ENCODE results near the gene HMOX2. TPM values are rescaled to one million over a fixed set of nuclear protein-coding genes. Genes with fewer than 3 reads are reported as not detected.
A peak's percentile ranks its signal among the peaks of the same experiment; 100 is the strongest.

Gene HMOX2
- total and polyA plus RNA-seq, 5 donors from 2014 or later, result 41.2 to 145 (median 125) TPM

GRCh38 chr16:4506450-4506849, 30.3 kb downstream of the HMOX2 start:
- H3K9me3 Mint-ChIP-seq, result peaks cover 0 to 3% (median 0%) of the 10 kb centered on the region in 7 donors
- peaks cover 22% of the 10 kb centered on the region for H3K36me3 Mint-ChIP-seq
- H3K27ac ChIP-seq (ENCODE audit: insufficient read depth, low read length, poor library complexity, severe bottlenecking), result peak overlapping the region; percentile 90
- H3K4me1 Mint-ChIP-seq, result peaks cover 26 to 70% (median 47%) of the 10 kb centered on the region in 4 donors
- peak overlapping the region; percentile 97 to 100 (median 100) for H3K27ac Mint-ChIP-seq
- peak; percentile 42 to 85 (median 68) for DNase-seq
- H3K4me3 Mint-ChIP-seq, result peak overlapping the region; percentile 74 to 86 (median 84)
- ATAC-seq (ENCODE audit: low read depth in 2 of 2), result peak; percentile 47 to 49
- H3K36me3 ChIP-seq (ENCODE audit: control insufficient read depth, insufficient read depth, low read length), result peaks cover 44% of the 10 kb centered on the region
- H3K9me3 ChIP-seq (ENCODE audit: control insufficient read depth in 2 of 2, low read length in 2 of 2), result no peaks in the 10 kb centered on the region
- H3K4me3 ChIP-seq (ENCODE audit: low read depth, low read length), result peak overlapping the region; percentile 56
- no peaks in the 10 kb centered on the region for H3K27me3 ChIP-seq (ENCODE audit: control insufficient read depth, insufficient read depth, low read length)
- H3K27me3 Mint-ChIP-seq, result no peaks in the 10 kb centered on the region
- peaks cover 55% of the 10 kb centered on the region for H3K4me1 ChIP-seq (ENCODE audit: control insufficient read depth, insufficient read depth, low read length, poor library complexity, severe bottlenecking)

GRCh38 chr16:4507588-4508345, 31.6 kb downstream of the HMOX2 start:
- Mint-ChIP-seq H3K36me3 (peaks cover 30% of the 10 kb centered on the region), H3K4me1 (peaks cover 21 to 67% (median 42%) of the 10 kb centered on the region in 4 donors), H3K27me3 (no peaks in the 10 kb centered on the region), H3K9me3 (peaks cover 0 to 3% (median 0%) of the 10 kb centered on the region in 7 donors), H3K4me3 (no peak overlapping the region), H3K27ac (peak overlapping the region; percentile 69 to 100 (median 100))
- Histone ChIP-seq H3K9me3 (ENCODE audit: control insufficient read depth in 2 of 2, low read length in 2 of 2) (no peaks in the 10 kb centered on the region), H3K4me1 (ENCODE audit: control insufficient read depth, insufficient read depth, low read length, poor library complexity, severe bottlenecking) (peaks cover 42% of the 10 kb centered on the region), H3K27ac (ENCODE audit: insufficient read depth, low read length, poor library complexity, severe bottlenecking) (peak overlapping the region; percentile 42), H3K36me3 (ENCODE audit: control insufficient read depth, insufficient read depth, low read length) (peaks cover 56% of the 10 kb centered on the region), H3K4me3 (ENCODE audit: low read depth, low read length) (no peak overlapping the region), H3K27me3 (ENCODE audit: control insufficient read depth, insufficient read depth, low read length) (no peaks in the 10 kb centered on the region)
- no peak for ATAC-seq (ENCODE audit: low read depth in 2 of 2)
- no peak for DNase-seq

DNA sequence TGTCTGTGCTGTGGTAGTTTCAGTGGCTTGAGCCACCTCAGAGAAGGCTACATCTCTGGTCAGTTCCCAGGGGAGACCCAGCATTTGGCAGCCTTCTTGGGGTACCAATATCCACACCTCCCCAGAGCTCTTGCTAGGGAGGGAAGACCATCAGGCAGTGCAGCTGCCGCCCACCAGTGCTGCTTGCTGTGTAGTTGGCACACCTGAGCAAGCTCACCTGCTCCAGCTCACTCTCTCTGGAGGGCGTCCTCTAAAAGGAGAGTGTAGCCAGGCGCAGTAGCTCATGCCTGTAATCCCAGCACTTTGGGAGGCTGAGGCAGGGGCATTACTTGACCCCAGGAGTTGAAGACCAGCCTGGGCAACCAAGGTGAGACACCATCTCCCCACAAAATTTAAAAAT, 32.6 kb downstream of the HMOX2 start:
- peaks cover 56% of the 10 kb centered on the region for H3K36me3 ChIP-seq (ENCODE audit: control insufficient read depth, insufficient read depth, low read length)
- peak overlapping the region; percentile 42 for H3K27ac ChIP-seq (ENCODE audit: insufficient read depth, low read length, poor library complexity, severe bottlenecking)
- H3K27me3 ChIP-seq (ENCODE audit: control insufficient read depth, insufficient read depth, low read length), result no peaks in the 10 kb centered on the region
- H3K4me1 ChIP-seq (ENCODE audit: control insufficient read depth, insufficient read depth, low read length, poor library complexity, severe bottlenecking), result peaks cover 43% of the 10 kb centered on the region
- no peak overlapping the region for H3K4me3 Mint-ChIP-seq
- H3K27me3 Mint-ChIP-seq, result no peaks in the 10 kb centered on the region
- H3K9me3 Mint-ChIP-seq, result peaks cover 0 to 3% (median 0%) of the 10 kb centered on the region in 7 donors
- H3K36me3 Mint-ChIP-seq, result peaks cover 33% of the 10 kb centered on the region
- ATAC-seq (ENCODE audit: low read depth in 2 of 2), result no peak
- DNase-seq, result no peak
- H3K4me1 Mint-ChIP-seq, result peaks cover 16 to 64% (median 34%) of the 10 kb centered on the region in 4 donors
- no peaks in the 10 kb centered on the region for H3K9me3 ChIP-seq (ENCODE audit: control insufficient read depth in 2 of 2, low read length in 2 of 2)
- H3K27ac Mint-ChIP-seq, result peak overlapping the region in 2 of 3 donors; percentile 69 to 100
- H3K4me3 ChIP-seq (ENCODE audit: low read depth, low read length), result no peak overlapping the region

GRCh38 chr16:4509420-4509819, 33.2 kb downstream of the HMOX2 start:
- H3K4me3 ChIP-seq (ENCODE audit: low read depth, low read length), result no peak overlapping the region
- Mint-ChIP-seq H3K4me1 (peaks cover 16 to 64% (median 32%) of the 10 kb centered on the region in 4 donors), H3K27ac (peak overlapping the region in 2 of 3 donors; percentile 67 to 100), H3K4me3 (no peak overlapping the region), H3K27me3 (no peaks in the 10 kb centered on the region), H3K9me3 (peaks cover 0 to 3% (median 0%) of the 10 kb centered on the region in 7 donors), H3K36me3 (peaks cover 33% of the 10 kb centered on the region)
- no peaks in the 10 kb centered on the region for H3K27me3 ChIP-seq (ENCODE audit: control insufficient read depth, insufficient read depth, low read length)
- DNase-seq (no peak), ATAC-seq (ENCODE audit: low read depth in 2 of 2) (no peak)
- H3K4me1 ChIP-seq (ENCODE audit: control insufficient read depth, insufficient read depth, low read length, poor library complexity, severe bottlenecking), result peaks cover 43% of the 10 kb centered on the region
- no peaks in the 10 kb centered on the region for H3K9me3 ChIP-seq (ENCODE audit: control insufficient read depth in 2 of 2, low read length in 2 of 2)
- H3K27ac ChIP-seq (ENCODE audit: insufficient read depth, low read length, poor library complexity, severe bottlenecking), result no peak overlapping the region
- H3K36me3 ChIP-seq (ENCODE audit: control insufficient read depth, insufficient read depth, low read length), result peaks cover 56% of the 10 kb centered on the region

DNA sequence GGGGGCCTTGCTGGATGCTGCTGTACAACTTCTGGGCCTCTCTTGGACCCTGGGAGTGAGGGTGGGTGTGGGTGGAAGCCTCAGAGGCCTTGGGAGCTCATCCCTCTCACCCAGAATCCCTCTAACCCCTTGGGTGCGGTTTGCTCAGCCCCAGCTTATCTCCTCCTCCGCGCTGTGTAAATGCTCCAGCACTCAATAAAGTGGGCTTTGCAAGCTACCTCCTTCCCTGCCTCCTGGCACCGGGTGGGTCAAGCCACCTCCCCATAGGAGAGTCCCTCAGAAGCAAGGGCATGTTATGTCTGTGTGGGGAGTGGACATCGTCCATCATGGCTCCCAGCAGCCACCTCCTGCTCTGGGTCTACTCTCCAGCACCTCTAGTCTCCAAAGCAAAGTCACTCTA, 33.9 kb downstream of the HMOX2 start:
- H3K9me3 Mint-ChIP-seq, result peaks cover 0 to 3% (median 0%) of the 10 kb centered on the region in 7 donors
- no peak overlapping the region for H3K27ac ChIP-seq (ENCODE audit: insufficient read depth, low read length, poor library complexity, severe bottlenecking)
- H3K36me3 Mint-ChIP-seq, result peaks cover 33% of the 10 kb centered on the region

GRCh38 chr16:4510747-4511426, 34.7 kb downstream of the HMOX2 start:
- Histone ChIP-seq H3K36me3 (ENCODE audit: control insufficient read depth, insufficient read depth, low read length) (peaks cover 56% of the 10 kb centered on the region), H3K4me1 (ENCODE audit: control insufficient read depth, insufficient read depth, low read length, poor library complexity, severe bottlenecking) (peaks cover 43% of the 10 kb centered on the region), H3K9me3 (ENCODE audit: control insufficient read depth in 2 of 2, low read length in 2 of 2) (no peaks in the 10 kb centered on the region), H3K27me3 (ENCODE audit: control insufficient read depth, insufficient read depth, low read length) (no peaks in the 10 kb centered on the region), H3K4me3 (ENCODE audit: low read depth, low read length) (no peak overlapping the region), H3K27ac (ENCODE audit: insufficient read depth, low read length, poor library complexity, severe bottlenecking) (no peak overlapping the region)
- Mint-ChIP-seq H3K27me3 (no peaks in the 10 kb centered on the region), H3K27ac (peak overlapping the region in 2 of 3 donors; percentile 67 to 84), H3K9me3 (peaks cover 0 to 3% (median 0%) of the 10 kb centered on the region in 7 donors), H3K4me1 (peaks cover 15 to 64% (median 35%) of the 10 kb centered on the region in 4 donors), H3K36me3 (peaks cover 33% of the 10 kb centered on the region), H3K4me3 (no peak overlapping the region)
- ATAC-seq (ENCODE audit: low read depth in 2 of 2) (no peak), DNase-seq (no peak)

More for the DNA sequence above, 33.9 kb downstream of the HMOX2 start:
- Mint-ChIP-seq H3K27me3 (no peaks in the 10 kb centered on the region), H3K4me3 (peak overlapping the region in 1 of 4 donors; percentile 15), H3K4me1 (peaks cover 15 to 64% (median 34%) of the 10 kb centered on the region in 4 donors), H3K27ac (peak overlapping the region in 2 of 3 donors; percentile 29 to 36)
- DNase-seq (no peak), ATAC-seq (ENCODE audit: low read depth in 2 of 2) (no peak)
- Histone ChIP-seq H3K27me3 (ENCODE audit: control insufficient read depth, insufficient read depth, low read length) (no peaks in the 10 kb centered on the region), H3K36me3 (ENCODE audit: control insufficient read depth, insufficient read depth, low read length) (peaks cover 56% of the 10 kb centered on the region), H3K9me3 (ENCODE audit: control insufficient read depth in 2 of 2, low read length in 2 of 2) (no peaks in the 10 kb centered on the region), H3K4me1 (ENCODE audit: control insufficient read depth, insufficient read depth, low read length, poor library complexity, severe bottlenecking) (peaks cover 43% of the 10 kb centered on the region), H3K4me3 (ENCODE audit: low read depth, low read length) (no peak overlapping the region)

DNA sequence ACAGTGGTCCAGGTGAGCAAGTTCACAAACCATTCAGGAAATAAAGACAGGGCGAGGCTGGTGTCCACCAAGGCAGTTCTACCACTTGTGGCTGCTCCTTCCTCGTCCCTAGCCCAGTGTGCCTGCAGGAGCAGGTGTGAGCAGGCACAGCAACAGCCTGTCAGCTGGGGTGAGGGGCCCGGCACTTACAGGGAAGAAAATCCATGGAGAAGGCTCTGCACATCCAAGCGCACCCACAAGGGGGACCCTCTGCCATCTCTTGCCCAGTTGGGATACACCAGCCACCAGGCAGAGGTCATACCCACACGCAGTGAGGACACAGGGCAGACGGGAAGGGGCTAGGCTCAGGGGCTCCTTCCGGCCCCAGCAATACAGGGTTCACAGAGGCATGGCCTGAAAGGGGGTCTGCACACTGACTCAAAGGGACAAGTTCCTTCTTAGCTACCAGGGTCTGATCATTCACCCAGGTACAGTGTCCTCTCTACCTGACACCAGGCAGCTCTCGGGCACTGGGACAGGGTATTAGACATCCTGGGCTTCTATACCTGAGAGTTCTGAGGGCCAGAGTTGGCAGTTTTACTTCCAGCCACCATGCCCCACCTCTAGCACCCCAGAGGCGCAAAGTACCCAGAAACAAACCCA, 35.4 kb downstream of the HMOX2 start:
- Histone ChIP-seq H3K4me1 (ENCODE audit: control insufficient read depth, insufficient read depth, low read length, poor library complexity, severe bottlenecking) (peaks cover 41% of the 10 kb centered on the region), H3K27me3 (ENCODE audit: control insufficient read depth, insufficient read depth, low read length) (no peaks in the 10 kb centered on the region), H3K36me3 (ENCODE audit: control insufficient read depth, insufficient read depth, low read length) (peaks cover 56% of the 10 kb centered on the region), H3K9me3 (ENCODE audit: control insufficient read depth in 2 of 2, low read length in 2 of 2) (no peaks in the 10 kb centered on the region), H3K27ac (ENCODE audit: insufficient read depth, low read length, poor library complexity, severe bottlenecking) (peak overlapping the region; percentile 29), H3K4me3 (ENCODE audit: low read depth, low read length) (no peak overlapping the region)
- peaks cover 31% of the 10 kb centered on the region for H3K36me3 Mint-ChIP-seq
- H3K9me3 Mint-ChIP-seq, result peaks cover 0 to 1% (median 0%) of the 10 kb centered on the region in 7 donors
- H3K4me3 Mint-ChIP-seq, result no peak overlapping the region
- H3K27ac Mint-ChIP-seq, result peak overlapping the region in 2 of 3 donors; percentile 62 to 74
- H3K27me3 Mint-ChIP-seq, result no peaks in the 10 kb centered on the region
- no peak for ATAC-seq (ENCODE audit: low read depth in 2 of 2)
- no peak for DNase-seq
- peaks cover 15 to 64% (median 32%) of the 10 kb centered on the region in 4 donors for H3K4me1 Mint-ChIP-seq
